Peyer's patch (tissue), 4 donors: ENCODE measurements around the gene SRGAP1. TPM values are rescaled to one million over a fixed set of nuclear protein-coding genes. Genes with fewer than 3 reads are reported as not detected.

Experiments
- DNase-seq, 3 donors: peaks; one replicate each; pipeline ENCODE4 v3.0.0-alpha.2; 2017 to 2019
- H3K27ac ChIP-seq, 4 donors: fragments of 200-600 bp; sonication (generic); one replicate each; pipeline ENCODE4 v1.5.1; 2016 to 2019
- H3K27me3 ChIP-seq, 2 donors: fragments of 200-600 bp; sonication (generic); one replicate each; pipeline ENCODE4 v1.5.1; 2019
- H3K36me3 ChIP-seq, 3 donors: fragments of 200-600 bp; sonication (generic); one replicate each; pipeline ENCODE4 v1.5.1; 2016 to 2019
- H3K4me1 ChIP-seq, 4 donors: fragments of 200-600 bp; sonication (generic); one replicate each; pipeline ENCODE4 v1.5.1; 2016 to 2019
- H3K4me3 ChIP-seq, 4 donors: fragments of 200-600 bp; sonication (generic); 1 replicate in 3 of 4; 2 replicates in 1 of 4; pipeline ENCODE4 v1.5.1; 2016 to 2019; ENCODE audit warnings: mild to moderate bottlenecking in 1 of 4
- H3K9me3 ChIP-seq, 4 donors: fragments of 200-600 bp; sonication (generic); one replicate each; pipeline ENCODE4 v1.5.1; 2016 to 2019; ENCODE audit warnings: mild to moderate bottlenecking in 1 of 4
- POLR2A ChIP-seq, 2 donors: fragments of 450-650 bp; IDR thresholded peaks; one replicate each; pipeline ENCODE4 v1.5.1; 2017; ENCODE audit warnings: antibody characterized with exemption in 2 of 2, mild to moderate bottlenecking in 2 of 2, moderate library complexity in 2 of 2
- total RNA-seq, 4 donors: library from RNA; depleted of rRNA; stranded (reverse); fragments of >200 nt; gene quantifications; one replicate each; pipeline ENCODE4 v1.1.0, GENCODE V29; 2016
- TF ChIP-seq, protein P1 (sequence below), 6 experiments: fragments of 450-650 bp in 4 of 6; fragments of 200-600 bp in 2 of 6; sonication (generic) in 1 of 6; IDR thresholded peaks; one replicate each; pipeline ENCODE4 v1.5.1; 2017 to 2019; ENCODE audit warnings: antibody characterized with exemption in 6 of 6, mild to moderate bottlenecking in 3 of 6, moderate library complexity in 1 of 6

SRGAP1 gene
- total RNA-seq, 4 donors from 2014 or later = 5.8 to 92.4 (median 16.4) TPM

DNA sequence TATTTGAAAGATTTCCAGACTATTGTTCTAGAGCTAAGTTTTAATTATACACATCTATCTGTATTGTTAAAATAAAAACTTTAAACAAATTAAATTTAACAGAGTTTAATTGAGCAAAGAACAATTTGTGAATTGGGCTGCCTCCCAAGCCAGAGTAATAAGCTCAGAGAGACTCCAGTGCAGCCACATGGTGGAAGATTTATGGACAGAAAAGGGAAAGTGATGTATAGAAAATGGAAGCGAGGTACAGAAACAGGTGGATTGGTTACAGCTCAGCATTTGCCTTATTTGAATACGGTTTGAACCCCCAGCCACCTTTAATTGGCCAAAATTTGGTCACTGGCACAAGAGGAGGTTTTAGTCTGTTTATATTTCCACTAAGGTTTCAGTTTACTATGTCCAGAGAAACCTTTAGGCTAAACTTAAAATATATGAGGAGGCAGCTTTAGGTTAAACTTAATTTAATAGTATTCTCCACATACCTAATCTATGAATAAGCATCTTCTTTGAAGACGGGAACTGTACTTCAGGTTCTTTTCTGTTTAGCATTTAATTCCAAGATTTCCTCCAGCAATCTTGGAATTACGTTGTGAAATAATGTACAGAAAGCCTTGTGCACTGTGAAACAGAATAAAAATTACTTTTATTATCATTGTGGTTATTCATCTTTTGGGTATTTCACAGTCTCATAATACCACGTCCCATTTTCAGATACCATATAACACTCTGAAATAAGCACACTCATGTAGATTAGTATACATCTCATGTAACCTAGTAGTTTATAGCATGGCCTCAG is 19.4 kb downstream of the SRGAP1 start:
- H3K9me3 ChIP-seq = no peaks in the 10 kb centered on the region
- no peak for DNase-seq
- H3K27ac ChIP-seq = no peak overlapping the region
- no peaks in the 10 kb centered on the region for H3K36me3 ChIP-seq
- no peak for TF ChIP-seq POLR2A (IDR thresholded peaks at IDR 0.05)
- TF ChIP-seq, protein P1, sequence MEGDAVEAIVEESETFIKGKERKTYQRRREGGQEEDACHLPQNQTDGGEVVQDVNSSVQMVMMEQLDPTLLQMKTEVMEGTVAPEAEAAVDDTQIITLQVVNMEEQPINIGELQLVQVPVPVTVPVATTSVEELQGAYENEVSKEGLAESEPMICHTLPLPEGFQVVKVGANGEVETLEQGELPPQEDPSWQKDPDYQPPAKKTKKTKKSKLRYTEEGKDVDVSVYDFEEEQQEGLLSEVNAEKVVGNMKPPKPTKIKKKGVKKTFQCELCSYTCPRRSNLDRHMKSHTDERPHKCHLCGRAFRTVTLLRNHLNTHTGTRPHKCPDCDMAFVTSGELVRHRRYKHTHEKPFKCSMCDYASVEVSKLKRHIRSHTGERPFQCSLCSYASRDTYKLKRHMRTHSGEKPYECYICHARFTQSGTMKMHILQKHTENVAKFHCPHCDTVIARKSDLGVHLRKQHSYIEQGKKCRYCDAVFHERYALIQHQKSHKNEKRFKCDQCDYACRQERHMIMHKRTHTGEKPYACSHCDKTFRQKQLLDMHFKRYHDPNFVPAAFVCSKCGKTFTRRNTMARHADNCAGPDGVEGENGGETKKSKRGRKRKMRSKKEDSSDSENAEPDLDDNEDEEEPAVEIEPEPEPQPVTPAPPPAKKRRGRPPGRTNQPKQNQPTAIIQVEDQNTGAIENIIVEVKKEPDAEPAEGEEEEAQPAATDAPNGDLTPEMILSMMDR (IDR thresholded peaks at IDR 0.05) = no peak
- H3K4me1 ChIP-seq = peaks cover 0 to 15% (median 0%) of the 10 kb centered on the region in 4 donors
- no peaks in the 10 kb centered on the region for H3K27me3 ChIP-seq
- H3K4me3 ChIP-seq = no peak overlapping the region

DNA sequence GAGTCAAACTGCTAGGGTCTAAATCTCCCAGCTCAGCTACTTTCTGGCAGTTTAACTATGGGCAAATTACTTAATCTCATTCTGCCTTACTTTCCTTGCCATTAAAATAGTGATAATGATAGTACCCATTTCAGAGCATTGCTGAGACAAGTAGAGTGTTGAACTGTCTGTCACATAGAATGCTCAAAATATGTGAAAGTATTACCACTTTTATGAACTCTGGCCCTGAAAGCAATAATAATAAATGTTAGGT is 19.9 kb downstream of the SRGAP1 start:
- H3K36me3 ChIP-seq = no peaks in the 10 kb centered on the region
- no peak for DNase-seq
- TF ChIP-seq, protein P1 (IDR thresholded peaks at IDR 0.05) = no peak
- no peak for TF ChIP-seq POLR2A (IDR thresholded peaks at IDR 0.05)
- H3K27me3 ChIP-seq = no peaks in the 10 kb centered on the region
- no peak overlapping the region for H3K27ac ChIP-seq
- no peak overlapping the region for H3K4me3 ChIP-seq
- peaks cover 0 to 15% (median 0%) of the 10 kb centered on the region in 4 donors for H3K4me1 ChIP-seq
- no peaks in the 10 kb centered on the region for H3K9me3 ChIP-seq

DNA sequence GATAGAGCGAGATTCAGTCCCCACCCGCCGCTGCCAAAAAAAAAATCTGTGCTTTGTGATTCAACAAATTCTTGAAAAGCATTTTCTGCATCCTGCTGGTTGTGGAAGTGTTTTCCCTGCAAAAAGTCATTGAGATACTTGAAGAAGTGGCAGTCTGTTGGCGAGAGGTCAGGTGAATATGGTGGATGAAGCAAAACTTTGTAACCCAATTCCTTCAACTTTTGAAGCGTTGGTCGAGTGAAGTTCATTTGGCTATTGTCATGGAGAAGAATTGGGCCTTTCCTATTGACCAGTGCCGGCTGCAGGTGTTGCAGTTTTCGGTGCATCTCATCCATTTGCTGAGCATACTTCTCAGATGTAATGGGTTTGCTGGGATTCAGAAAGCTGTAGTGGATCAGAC is 20.9 kb downstream of the SRGAP1 start:
- Histone ChIP-seq H3K36me3 (no peaks in the 10 kb centered on the region), H3K4me1 (peaks cover 0 to 15% (median 0%) of the 10 kb centered on the region in 4 donors), H3K9me3 (no peaks in the 10 kb centered on the region), H3K4me3 (no peak overlapping the region), H3K27me3 (no peaks in the 10 kb centered on the region), H3K27ac (no peak overlapping the region)
- no peak for DNase-seq
- TF ChIP-seq, protein P1 (IDR thresholded peaks at IDR 0.05) = no peak
- no peak for TF ChIP-seq POLR2A (IDR thresholded peaks at IDR 0.05)

DNA sequence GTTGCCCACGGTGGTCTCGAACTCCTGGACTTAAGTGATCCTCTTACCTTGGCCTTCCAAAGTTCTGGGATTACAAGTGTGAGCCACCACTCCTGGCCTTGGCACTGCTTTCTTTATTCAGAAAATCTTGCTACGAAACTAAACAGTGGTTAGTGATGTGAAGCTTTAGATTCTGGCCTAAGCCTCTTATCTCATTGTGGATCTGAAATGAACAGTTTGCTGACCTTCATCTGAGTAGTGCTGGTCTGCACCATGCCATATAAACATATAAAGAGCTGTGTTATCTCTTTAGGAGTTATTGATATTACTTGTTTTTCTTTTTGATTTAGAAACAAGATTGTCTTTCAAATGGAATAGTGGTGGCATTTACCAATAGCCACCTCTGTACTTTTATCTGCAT is 22.6 kb downstream of the SRGAP1 start:
- no peaks in the 10 kb centered on the region for H3K36me3 ChIP-seq
- no peak for DNase-seq
- H3K27ac ChIP-seq = no peak overlapping the region
- TF ChIP-seq POLR2A (IDR thresholded peaks at IDR 0.05) = no peak
- TF ChIP-seq, protein P1 (IDR thresholded peaks at IDR 0.05) = no peak
- peaks cover 0 to 7% (median 0%) of the 10 kb centered on the region in 4 donors for H3K4me1 ChIP-seq
- no peak overlapping the region for H3K4me3 ChIP-seq
- no peaks in the 10 kb centered on the region for H3K27me3 ChIP-seq
- H3K9me3 ChIP-seq = no peaks in the 10 kb centered on the region

DNA sequence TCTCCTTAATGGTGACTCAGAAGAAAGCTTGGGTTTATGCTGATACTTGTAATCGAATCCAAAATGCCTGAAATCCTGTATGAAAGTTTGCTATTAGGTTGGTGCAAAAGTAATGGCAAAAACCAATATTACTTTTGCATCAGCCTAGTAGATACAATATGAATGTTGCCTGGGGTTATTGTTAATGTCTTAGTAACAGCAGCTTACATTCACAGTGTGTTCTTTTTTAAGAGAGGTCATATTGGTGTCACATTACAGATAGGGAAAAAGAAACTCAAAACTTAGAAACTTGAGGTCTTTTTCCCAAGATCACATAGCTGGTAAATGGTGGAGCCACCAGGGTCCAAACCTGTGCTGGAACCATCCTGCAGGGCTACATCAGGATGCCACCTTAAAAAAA is 25.2 kb downstream of the SRGAP1 start:
- no peaks in the 10 kb centered on the region for H3K36me3 ChIP-seq
- H3K27ac ChIP-seq = no peak overlapping the region
- no peaks in the 10 kb centered on the region for H3K4me1 ChIP-seq
- H3K4me3 ChIP-seq = no peak overlapping the region
- no peaks in the 10 kb centered on the region for H3K9me3 ChIP-seq
- H3K27me3 ChIP-seq = no peaks in the 10 kb centered on the region
- no peak for DNase-seq
- TF ChIP-seq, protein P1 (IDR thresholded peaks at IDR 0.05) = no peak
- no peak for TF ChIP-seq POLR2A (IDR thresholded peaks at IDR 0.05)
